SIG-M5 treated with dmso at 0.1 percent for 504 hours (cell line): Measurements from ENCODE around the gene COL28A1.
A peak's percentile ranks its signal among the peaks of the same experiment; 100 is the strongest.

Source experiments
- DNase-seq: peaks from one replicate; lab custom pipeline; 2025; ENCODE audit not compliant: unreplicated experiment; lab: John Stamatoyannopoulos, UW

COL28A1 gene

DNA sequence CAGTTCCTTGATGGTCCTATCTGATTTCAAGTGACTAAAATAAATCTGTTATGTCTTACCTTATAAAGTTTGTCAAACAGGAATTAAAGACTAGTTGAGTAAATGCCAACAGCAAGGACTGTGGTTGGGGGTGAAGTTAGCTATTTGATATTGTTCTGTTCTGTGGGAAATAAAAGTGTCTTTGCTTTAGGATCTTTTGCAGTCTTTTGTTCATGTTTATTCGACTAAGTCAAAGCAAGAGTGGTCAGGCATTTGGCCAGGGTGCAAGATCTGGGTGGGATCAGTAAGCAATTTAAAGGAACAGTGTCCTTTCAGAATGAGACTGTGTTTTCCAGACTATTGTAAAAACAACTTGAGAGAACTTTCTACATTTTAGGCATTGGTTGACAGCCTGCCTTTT lies at the start of gene COL28A1:
Gene COL28A1 (minus strand): TSS at position 183 of the 400 bp plus-strand sequence. CDS start 2,998 bp downstream, outside the sequence.
- DNase-seq, result no peak

DNA sequence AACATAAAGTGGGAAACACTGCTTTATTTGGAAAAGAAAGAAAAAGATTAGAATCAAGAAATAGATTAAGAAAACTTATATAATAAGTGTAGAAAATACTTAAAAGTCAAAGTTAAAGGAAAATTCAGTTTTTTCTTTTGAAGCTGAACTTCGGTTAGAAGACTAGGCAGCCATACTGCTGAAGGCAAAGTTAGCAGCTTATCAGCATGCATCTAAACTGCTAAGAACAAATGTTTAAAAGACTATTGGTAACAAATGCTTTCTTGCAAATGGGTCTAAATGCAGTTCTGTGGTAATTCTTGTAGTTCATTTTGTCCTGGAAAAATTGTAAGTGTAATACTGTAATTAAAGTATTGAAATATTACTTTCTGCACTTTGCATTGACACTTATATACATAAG lies 49.0 kb upstream of the COL28A1 start:
- DNase-seq, result no peak

DNA sequence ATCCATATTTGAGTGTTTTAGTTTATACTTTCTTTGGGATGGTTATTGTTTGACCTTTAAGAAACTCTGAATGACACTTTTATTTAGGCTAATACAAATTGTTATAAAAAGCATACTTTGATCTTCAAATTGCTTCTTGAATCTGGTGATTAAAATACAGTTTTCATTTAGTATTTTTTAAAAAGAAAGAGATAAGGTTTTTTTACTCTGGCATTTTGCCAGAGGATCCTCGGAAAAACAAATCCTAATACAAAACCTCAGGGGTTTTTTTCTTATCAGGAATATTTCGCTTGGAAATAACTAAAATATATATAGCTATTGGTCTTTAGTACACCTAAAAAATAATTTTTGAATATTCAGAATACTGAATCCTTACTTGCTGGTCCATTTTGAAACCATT lies 48.1 kb upstream of the COL28A1 start:
- no peak for DNase-seq

DNA sequence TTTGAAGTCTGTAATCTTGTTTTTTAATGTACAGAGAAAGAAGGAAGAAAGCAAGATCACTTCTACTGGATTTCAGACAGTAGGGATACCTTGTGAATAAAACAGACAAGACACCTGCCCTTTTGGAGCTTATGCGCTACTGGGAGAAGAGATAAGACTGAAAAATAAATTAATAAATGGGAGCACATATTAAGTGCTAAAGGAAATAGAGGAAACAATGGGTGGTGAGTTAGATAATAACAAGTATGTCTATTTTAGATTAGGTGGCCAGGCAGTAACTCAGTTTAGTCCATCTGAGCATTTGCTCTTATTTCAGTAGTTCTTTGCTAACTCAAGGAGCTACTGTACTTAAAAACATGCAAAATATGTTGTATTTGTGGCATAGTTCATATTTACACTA lies 46.9 kb upstream of the COL28A1 start:
- no peak for DNase-seq

DNA sequence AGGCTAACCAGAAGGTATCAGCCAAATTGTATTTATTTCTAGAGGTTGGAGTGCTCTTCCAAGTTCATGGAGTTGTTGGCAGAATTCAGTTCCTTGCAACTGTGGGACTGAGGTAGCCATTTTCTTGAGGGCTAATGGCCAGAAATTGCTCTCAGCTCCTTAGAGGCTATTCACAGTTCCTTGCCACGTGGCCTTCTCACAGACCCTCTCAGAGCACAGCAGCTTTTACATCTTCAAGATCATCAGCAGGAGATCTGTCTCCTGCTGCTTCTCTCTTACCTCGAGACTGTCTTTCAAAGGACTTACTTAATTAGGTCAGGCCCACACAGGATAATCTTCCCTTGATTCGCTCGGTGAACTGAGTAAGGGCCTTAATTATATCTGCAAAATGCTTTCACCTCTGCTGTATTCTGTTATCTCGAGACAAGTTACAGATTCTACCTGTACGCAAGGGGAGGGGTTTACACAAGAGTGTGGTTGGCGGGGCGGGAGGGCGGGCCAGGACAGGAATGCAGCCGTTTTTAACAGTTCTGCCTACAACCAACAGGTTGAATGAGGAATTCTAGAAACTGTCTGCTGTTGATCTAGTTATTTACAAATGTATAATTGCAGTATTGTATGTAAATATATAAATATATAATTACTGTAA lies 46.0 kb upstream of the COL28A1 start:
- no peak for DNase-seq

DNA sequence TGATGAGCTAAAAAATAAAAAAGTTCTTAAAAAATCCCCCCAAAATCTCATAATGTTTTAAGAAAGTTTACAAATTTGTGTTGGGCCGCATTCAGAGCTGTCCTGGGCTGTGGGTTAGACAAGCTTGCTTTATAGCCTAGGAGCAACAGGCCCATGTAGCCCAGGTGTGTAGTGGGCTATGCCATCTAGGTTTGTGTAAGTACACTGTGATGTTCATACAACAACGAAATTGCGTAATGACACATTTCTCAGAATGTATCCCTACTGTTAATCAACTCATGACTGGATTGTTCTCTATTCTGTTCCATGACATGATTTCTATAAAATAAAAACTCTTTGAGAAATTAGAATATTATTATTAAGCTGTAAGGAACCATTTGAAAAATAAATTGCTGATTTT lies 44.0 kb upstream of the COL28A1 start:
- no peak for DNase-seq

DNA sequence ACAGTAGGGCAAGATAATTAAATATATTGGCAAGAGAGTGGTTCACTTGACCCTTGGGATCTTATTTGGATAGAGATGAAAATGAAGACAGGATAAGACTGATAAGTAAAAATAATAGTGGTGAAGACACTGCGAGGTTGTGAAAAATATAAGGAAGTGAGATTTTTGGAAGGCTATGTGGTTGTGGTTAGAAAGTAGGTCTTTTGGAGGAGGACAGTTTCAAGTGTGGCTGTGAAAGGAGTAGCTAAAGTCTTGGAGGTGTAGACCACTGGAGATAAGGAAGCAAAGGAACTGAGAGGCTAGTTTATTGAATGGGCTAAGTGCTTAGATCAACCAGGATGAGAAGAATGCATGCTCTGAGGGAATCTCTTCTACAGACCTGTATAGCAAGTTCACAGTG lies 42.2 kb upstream of the COL28A1 start:
- DNase-seq, result peak; percentile 84

DNA sequence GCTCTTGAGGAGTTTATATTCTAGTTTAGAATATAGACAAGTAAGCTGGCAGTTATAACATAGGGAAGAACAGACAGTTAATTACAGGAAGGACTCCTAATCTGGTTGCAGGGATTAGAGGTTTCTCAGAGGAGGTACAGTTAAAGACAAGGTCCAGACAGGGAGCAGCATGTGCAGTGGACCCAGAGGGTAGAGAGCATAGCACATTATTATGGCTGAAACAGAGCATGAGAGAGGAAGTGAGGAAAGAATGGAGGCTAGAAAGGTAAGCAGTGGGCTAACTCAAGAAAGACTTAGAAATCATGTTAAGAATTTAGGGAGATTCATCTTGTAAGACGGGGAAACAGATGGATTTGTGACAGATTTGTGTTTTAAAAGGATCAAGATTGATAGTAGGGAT lies 40.7 kb upstream of the COL28A1 start:
- no peak for DNase-seq

DNA sequence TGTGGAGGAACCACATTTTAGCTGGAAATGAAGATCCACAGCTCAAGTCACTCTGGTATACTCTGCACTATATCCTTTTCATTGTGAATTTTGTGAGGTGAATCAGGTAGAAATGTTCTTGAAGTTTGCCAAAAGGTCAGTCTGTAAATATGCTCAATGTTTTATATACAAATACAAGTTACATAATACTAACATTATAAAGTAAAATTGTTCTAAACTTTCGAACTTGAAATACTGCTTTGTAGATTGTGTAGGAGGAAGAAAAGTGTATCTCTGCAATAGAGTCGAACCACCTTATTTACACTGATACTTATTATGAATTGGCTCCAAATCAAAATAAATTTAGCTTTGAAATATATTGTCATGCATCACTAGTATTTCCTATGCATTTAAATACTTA lies 38.0 kb upstream of the COL28A1 start:
- DNase-seq, result no peak

DNA sequence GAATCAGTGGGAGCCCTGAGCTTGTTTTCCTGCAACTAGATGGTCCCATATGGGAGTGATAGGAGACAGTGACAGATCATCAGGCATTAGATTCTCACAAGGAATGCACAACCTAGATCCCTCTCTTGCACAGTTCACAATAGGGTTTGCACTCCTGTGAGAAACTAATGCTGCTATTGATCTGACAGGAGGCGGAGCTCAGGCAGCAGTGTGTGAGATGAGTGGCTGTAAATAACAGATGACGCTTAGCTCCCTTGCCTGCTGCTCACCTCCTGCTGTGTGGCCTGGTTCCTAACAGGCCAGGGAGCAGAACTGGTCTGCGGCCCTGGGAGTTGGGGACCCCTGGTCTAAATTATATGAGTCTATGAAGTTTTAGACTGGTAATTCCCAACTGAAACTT lies 34.9 kb upstream of the COL28A1 start:
- DNase-seq, result no peak

DNA sequence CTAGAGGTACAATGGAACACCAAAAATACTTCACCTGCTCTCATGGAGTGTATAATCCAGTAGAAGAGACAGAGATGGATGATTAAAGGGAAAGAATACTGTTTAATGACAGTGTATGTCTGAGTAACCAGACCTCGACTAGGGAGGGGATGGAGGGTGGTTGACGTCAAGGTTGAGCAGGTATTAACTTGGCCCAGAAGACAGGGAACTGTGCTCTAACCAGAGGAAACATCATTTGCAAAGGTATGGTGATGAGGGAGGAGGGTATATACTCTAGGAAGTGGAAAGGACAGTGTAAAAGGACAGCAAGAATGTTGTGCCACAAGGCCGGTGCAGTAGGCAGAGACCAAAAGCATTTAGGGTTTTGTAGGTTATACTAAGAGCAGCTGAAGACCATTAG lies 33.9 kb upstream of the COL28A1 start:
- no peak for DNase-seq

DNA sequence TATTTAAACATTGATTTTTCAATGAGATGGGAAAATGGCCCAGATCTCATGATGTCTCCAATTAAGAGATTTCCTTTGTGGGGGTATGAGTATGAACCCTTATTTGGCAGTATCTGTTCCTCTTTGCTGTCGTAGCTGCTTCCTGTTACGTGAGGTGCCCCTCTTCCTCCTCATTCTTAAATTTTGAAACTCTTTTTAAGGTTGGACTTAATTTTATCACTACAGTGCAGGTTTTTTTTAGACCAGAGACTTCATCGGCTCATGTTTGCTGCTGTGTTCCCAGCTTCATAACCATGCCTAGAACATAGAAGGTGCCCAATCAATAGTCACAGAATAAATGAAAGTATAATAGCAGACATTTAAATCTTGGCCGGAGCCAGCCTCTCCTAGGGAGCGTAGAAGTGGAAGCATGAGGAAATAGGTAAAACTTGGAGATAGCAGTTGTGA lies 33.4 kb upstream of the COL28A1 start:
- peak; percentile 89 for DNase-seq

DNA sequence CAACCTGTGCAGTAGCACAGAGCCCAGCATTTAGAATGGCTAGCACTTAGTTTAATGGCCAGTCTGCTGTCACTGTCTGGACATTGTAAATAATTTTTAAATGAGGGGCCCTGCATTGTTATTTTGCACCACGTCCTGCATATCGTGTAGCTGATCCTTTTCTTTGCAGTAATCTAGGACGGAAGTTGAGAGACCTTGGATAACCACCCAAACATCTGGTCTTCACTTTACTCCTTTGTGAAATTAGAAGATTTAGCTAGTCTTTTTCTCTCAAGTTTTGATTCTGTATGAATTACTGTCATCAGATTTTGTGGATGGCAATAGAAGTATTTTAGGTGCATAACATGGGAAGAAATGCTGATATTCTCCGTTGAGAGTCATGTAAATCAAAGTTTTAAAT lies 32.9 kb upstream of the COL28A1 start:
- DNase-seq, result no peak

DNA sequence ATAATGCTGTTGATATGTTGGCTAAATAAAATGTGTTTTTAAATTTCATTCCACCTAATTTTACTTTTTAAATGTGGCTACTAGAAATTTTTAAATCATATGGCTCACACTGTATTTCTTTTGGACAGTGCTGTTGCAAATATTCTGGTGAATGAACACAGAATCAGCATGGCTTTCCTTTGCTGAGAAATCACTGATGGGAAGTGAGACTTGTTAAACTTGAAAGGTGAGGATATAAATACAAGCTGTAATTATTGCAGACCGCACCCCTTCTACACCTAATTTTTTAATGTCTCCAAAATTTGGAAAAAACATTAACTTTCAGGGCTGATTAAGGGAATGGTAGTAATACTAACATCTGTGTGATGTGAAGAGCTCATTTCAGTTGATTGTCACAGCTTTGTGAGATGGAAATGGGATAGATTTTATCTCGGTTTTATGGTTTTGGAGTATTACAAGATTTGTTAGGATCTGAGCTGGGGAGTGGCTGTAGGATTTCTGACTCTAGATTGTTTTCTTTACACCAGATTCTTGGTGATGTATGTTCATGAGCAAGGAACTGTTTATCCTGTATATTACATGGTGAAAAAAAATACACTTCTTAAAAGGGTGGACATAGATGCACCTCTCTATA lies 32.3 kb upstream of the COL28A1 start:
- no peak for DNase-seq

DNA sequence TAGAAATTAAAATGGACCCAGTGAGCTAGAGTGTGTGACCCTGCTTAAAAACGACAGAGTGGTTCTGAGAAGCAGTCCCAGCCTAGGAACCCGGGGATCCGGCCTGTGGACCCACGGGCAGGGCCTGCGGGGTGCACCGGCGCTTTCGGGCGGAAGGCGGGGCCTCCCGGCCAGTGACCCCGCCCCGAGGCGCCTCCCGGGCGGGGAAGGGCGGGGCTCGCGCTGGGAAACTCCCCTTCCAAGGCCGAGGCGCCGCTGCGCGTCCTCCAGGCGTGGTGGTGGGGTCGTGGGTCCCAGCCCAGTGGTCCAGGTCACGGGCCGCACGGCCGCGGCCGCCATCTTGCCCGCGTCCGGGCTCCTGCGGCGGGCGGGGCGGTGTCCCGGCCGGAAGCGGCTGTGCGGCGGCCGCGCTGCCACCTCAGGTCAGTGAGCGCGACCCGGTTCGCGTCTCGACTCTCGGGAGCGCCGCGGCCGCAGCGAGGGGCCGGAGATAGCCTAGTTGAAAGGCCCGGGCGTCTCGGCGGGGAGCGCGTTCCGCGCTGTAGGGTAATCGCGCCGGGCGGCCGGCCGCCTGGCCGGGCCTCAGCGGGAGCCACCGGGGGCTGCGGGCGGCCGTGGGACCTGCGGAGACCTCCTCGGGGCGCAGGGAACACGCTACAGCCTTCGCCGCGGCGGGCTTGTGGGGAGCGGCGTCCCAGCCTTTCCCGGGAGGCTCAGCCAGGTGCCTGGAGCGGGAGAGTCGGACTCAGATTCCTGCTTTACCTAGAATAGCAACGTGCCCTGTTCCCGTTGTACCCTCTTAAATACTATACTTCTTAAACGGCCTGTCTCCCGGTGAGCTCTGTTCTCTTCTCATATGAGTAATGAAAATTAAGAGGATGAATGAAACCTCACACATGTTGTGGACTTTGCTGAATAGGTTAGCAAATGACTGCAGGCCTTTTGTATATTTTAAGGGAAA lies 31.3 kb upstream of the COL28A1 start, which contains the start of gene MIOS:
Gene MIOS (plus strand): TSS at position 234 of the 961 bp plus-strand sequence. CDS start 5,592 bp downstream, outside the sequence.
- DNase-seq, result peak; percentile 63

DNA sequence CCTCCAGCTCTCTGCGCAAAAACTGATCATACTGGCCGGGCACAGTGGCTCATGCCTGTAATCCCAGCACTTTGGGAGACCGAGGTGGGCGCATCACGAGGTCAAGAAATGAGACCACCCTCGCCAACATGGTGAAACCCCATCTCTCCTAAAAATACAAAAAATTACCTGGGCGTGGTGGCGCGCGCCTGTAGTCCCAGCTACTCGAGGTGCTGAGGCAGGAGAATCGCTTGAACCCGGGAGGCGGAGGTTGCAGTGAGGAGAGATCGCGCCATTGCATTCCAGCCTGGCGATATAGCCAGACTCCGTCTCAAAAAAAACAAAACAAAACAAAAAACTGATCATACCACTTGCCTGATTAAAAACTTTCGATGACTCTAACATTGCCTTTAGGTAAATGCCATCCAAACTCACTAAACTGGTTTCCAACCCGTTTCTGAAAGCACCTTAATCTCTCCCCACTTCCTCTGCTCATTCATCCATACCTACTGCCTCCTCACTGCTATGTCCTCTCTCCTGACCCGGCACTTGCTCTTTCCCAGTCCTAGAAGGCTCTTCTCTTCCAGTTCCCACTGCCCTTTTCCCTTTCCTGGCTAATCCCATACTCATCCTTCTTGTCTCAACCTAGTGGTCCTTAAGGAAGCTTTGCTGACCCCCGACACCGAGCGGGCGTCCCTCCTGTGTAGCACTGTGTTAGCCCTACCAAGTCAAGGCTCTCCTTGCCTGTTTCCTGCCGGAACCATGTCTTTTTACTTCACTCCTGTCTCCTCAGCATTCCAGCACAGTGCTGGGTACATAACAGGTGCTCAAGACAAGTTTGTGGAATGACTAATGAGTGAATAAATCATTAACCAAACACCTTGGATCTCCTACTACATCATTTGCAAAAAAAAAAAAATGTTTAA lies 30.3 kb upstream of the COL28A1 start:
- DNase-seq, result peak; percentile 59

DNA sequence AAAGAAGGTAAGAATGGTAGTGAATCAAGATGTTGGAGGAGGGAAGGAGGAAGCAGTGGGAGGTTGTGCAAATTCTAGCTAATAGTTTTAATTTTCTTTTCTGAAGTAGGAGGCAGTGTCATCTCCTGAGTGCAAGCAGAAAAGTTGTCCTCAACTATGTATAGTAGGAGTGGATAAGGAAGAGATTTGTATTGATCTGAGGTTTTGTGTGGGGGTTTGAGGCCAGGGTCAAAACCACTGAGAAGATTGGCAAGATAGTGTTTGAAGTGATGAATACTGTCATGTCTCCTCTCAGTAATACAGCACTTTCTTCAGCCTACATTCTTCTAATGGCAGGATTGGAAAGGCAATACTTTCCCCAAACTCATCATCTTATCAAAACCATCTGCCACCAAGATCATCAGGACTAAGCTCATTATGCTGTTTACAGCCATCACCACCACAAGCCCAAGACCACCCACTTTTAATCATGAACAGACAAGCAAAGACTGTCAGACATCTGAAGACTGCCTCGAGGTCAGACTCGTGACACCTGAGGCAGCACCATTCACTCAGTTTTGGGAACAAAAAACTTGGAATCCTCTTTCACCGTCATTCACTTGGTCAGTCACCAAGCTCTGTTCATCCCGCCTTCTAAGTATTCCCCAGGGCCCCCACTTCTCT lies 29.5 kb upstream of the COL28A1 start:
- DNase-seq, result no peak

DNA sequence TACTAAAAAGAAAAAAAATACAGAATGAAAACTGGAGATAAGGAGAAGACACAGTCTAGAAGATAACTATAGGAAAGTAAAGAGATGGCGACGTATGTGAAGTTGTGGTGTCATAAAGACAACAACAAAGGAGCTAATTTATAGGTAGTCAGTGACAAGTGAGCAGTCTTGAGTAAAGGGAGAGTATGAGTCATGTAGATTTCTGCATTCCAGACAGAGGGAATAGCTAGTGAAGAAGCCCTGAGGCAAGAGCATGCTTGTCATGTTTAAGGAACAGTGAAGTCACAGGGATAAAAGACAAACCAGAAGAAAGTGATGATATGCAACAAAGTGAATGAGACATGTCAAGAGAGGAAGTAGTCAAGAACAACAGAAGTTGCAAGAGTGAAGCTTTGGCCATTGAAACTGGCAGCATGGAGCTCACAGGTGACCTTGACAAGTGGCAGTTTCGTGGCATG lies 28.7 kb upstream of the COL28A1 start:
- DNase-seq, result peak; percentile 74

DNA sequence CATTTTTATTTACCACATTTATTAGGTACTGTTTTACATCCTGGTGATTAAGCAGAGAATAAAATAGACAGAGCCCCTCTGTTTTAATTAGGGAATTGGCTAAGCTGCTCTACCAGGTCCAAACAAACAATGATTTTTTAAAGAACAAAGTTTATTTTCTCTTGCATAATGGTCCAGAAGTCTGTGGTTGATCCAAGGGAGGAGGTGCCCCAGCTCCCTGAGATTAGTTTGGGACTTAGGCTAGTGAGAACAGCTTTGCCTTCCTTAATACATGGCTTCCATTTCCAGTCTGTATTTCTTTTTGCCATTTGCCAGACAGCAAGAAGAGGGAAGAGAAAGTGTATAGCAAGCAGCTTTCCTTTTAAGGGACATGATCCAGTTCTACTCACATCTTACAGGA lies 28.1 kb upstream of the COL28A1 start:
- DNase-seq, result no peak

DNA sequence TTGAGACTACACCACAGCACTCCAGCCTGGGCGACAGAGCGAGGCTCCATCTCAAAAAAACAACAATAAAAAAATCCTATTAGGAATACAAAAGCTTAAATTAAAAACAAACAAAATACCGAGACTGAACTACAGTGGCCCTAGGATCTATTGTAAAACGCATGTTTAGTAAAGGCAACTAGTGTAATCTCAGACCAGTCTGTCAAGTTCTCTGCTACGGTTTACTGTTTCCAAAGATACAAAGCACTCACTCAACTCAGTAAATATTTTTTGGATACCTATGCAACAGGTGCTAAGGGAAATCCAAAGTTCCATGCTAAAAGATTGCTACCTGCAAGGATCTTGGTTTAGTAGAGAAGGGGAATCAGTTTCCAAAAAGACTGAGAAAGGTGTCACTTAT lies 27.6 kb upstream of the COL28A1 start:
- DNase-seq, result peak; percentile 73
